Neural cell (in vitro differentiated cells): ENCODE measurements around the gene B3GALT5. TPM values are rescaled to one million over a fixed set of nuclear protein-coding genes. Genes with fewer than 3 reads are reported as not detected.

Experiments
- H2AFZ ChIP-seq: fragments of 200-600, 300-800 bp; sonication (generic), shearing (Covaris generic); 2 replicates; pipeline ENCODE4 v1.6.0; 2014; ENCODE audit warnings: low read depth, mild to moderate bottlenecking, antibody characterized with exemption, low read length, moderate library complexity
- H3F3A ChIP-seq: fragments of 200-600 bp; shearing (Covaris generic); 2 replicates; pipeline ENCODE4 v1.6.1; 2016; ENCODE audit warnings: mild to moderate bottlenecking, moderate library complexity, mixed read lengths, antibody characterized with exemption, low read length; ENCODE audit not compliant: insufficient read depth, poor library complexity, severe bottlenecking
- H3K27ac ChIP-seq: fragments of 200-600, 300-800 bp; sonication (generic), shearing (Covaris generic); 2 replicates; pipeline ENCODE4 v1.5.1; 2014; ENCODE audit warnings: mild to moderate bottlenecking, low read length, moderate library complexity
- H3K27me3 ChIP-seq: fragments of 300-800, 200-600 bp; sonication (generic), shearing (Covaris generic); 2 replicates; pipeline ENCODE4 v1.6.0; 2014; ENCODE audit warnings: mild to moderate bottlenecking, low read depth, low read length, moderate library complexity; ENCODE audit not compliant: insufficient read depth
- H3K36me3 ChIP-seq: fragments of 300-800, 200-600 bp; sonication (generic), shearing (Covaris generic); 2 replicates; pipeline ENCODE4 v1.5.1; 2014; ENCODE audit warnings: mild to moderate bottlenecking, antibody characterized with exemption, low read length, moderate library complexity; ENCODE audit not compliant: insufficient read depth
- H3K4me2 ChIP-seq: fragments of 300-800, 200-600 bp; sonication (generic), shearing (Covaris generic); 2 replicates; pipeline ENCODE4 v1.6.0; 2014; ENCODE audit warnings: mild to moderate bottlenecking, low read length
- H3K4me3 ChIP-seq: fragments of 300-800, 200-600 bp; sonication (generic), shearing (Covaris generic); 2 replicates; pipeline ENCODE4 v1.5.1; 2014; ENCODE audit warnings: mild to moderate bottlenecking, low read length, moderate library complexity
- H3K79me2 ChIP-seq: fragments of 200-600 bp; shearing (Covaris generic); replicated peaks from 2 replicates; pipeline ENCODE4 v1.6.0; 2014; ENCODE audit warnings: mild to moderate bottlenecking, low read length, moderate library complexity; ENCODE audit not compliant: insufficient read depth
- H3K9ac ChIP-seq: fragments of 300-800, 200-600 bp; sonication (generic), shearing (Covaris generic); 2 replicates; pipeline ENCODE4 v1.6.1; 2016; ENCODE audit warnings: mild to moderate bottlenecking, low read length, mixed read lengths
- H3K9me2 ChIP-seq: fragments of 200-600 bp; shearing (Covaris generic); 2 replicates; pipeline ENCODE4 v1.6.1; 2016; ENCODE audit warnings: mild to moderate bottlenecking, low read length, mixed read lengths; ENCODE audit not compliant: insufficient read depth
- H3K9me3 ChIP-seq: fragments of 200-600, 300-800 bp; sonication (generic), shearing (Covaris generic); 2 replicates; pipeline ENCODE4 v1.6.1; 2016; ENCODE audit warnings: mild to moderate bottlenecking, mixed run types, low read length, moderate library complexity, mixed read lengths
- H4K20me1 ChIP-seq: fragments of 200-600 bp; shearing (Covaris generic); 2 replicates; pipeline ENCODE4 v1.6.1; 2016; ENCODE audit warnings: mild to moderate bottlenecking, mixed run types; ENCODE audit not compliant: insufficient read depth
- EP300 ChIP-seq: fragments of 450-650 bp; conservative IDR thresholded peaks from 2 replicates; pipeline ENCODE4 v1.6.1; 2014; ENCODE audit warnings: antibody characterized with exemption, mild to moderate bottlenecking, moderate library complexity; ENCODE audit not compliant: poor library complexity, severe bottlenecking
- EZH2 ChIP-seq: fragments of 200-600, 300-800 bp; shearing (Covaris generic), sonication (generic); IDR thresholded peaks from 2 replicates; pipeline ENCODE4 v1.6.1; 2014; ENCODE audit warnings: antibody characterized with exemption, low read length, borderline replicate concordance, mild to moderate bottlenecking; ENCODE audit not compliant: insufficient read depth, poor library complexity, severe bottlenecking
- MXI1 ChIP-seq: fragments of 450-650 bp; conservative IDR thresholded peaks from 2 replicates; pipeline ENCODE4 v1.6.1; 2014; ENCODE audit warnings: antibody characterized with exemption, mild to moderate bottlenecking; ENCODE audit not compliant: poor library complexity, severe bottlenecking
- POLR2AphosphoS5 ChIP-seq: IDR thresholded peaks from 2 replicates; pipeline ENCODE4 v1.6.1; 2012
- RAD21 ChIP-seq: fragments of 450-650 bp; conservative IDR thresholded peaks from 2 replicates; pipeline ENCODE4 v1.6.1; 2014; ENCODE audit warnings: antibody characterized with exemption, mild to moderate bottlenecking, moderate library complexity
- SMC3 ChIP-seq: fragments of 450-650 bp; conservative IDR thresholded peaks from 2 replicates; pipeline ENCODE4 v1.6.1; 2014; ENCODE audit warnings: antibody characterized with exemption, mild to moderate bottlenecking, moderate library complexity; ENCODE audit not compliant: poor library complexity
- TAF1 ChIP-seq: IDR thresholded peaks from 2 replicates; pipeline ENCODE4 v1.6.1; 2012; ENCODE audit warnings: low read depth
- polyA plus RNA-seq: library from polyadenylated mRNA; depleted of rRNA; stranded (reverse); fragments of >200 nt; gene quantifications from 2 replicates; pipeline ENCODE4 v1.2.3, GENCODE V29; 2014
- TF ChIP-seq, protein P1 (sequence below): fragments of 450-650 bp; IDR thresholded peaks from 2 replicates; pipeline ENCODE4 v1.5.1; 2014; ENCODE audit warnings: antibody characterized with exemption, mild to moderate bottlenecking, moderate library complexity; ENCODE audit not compliant: poor library complexity, severe bottlenecking
- TF ChIP-seq, protein P2 (sequence below): IDR thresholded peaks from 2 replicates; pipeline ENCODE4 v1.6.1; 2012; ENCODE audit warnings: borderline replicate concordance

Gene B3GALT5
- polyA plus RNA-seq, 1 donor from 2014 or later: 0.50 TPM

DNA sequence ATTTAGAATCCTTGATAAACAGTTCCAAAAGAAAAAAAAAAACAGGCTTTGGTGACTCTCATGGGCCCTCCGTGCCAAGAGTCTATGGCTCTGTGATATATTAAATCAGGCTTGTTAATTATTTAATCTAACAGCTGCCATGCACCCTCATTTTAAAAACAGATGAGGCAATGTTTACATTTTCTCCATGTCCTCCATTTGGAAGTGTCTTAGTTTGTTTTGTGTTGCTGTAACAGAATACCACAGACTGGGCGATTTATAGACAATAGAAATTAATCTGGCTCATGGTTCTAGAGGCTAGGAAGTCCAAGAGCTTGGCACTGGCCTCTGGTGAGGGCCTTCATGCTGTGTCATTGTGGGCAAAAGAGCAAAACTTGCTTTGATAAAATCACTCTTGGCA is 58.0 kb downstream of the B3GALT5 start:
- H3K9ac ChIP-seq: no peak overlapping the region
- TF ChIP-seq EP300 (no peak), EZH2 (no peak), MXI1 (no peak), TAF1 (no peak), SMC3 (no peak), POLR2AphosphoS5 (no peak), RAD21 (no peak)
- TF ChIP-seq, protein P1, sequence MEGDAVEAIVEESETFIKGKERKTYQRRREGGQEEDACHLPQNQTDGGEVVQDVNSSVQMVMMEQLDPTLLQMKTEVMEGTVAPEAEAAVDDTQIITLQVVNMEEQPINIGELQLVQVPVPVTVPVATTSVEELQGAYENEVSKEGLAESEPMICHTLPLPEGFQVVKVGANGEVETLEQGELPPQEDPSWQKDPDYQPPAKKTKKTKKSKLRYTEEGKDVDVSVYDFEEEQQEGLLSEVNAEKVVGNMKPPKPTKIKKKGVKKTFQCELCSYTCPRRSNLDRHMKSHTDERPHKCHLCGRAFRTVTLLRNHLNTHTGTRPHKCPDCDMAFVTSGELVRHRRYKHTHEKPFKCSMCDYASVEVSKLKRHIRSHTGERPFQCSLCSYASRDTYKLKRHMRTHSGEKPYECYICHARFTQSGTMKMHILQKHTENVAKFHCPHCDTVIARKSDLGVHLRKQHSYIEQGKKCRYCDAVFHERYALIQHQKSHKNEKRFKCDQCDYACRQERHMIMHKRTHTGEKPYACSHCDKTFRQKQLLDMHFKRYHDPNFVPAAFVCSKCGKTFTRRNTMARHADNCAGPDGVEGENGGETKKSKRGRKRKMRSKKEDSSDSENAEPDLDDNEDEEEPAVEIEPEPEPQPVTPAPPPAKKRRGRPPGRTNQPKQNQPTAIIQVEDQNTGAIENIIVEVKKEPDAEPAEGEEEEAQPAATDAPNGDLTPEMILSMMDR: no peak
- TF ChIP-seq, protein P2, sequence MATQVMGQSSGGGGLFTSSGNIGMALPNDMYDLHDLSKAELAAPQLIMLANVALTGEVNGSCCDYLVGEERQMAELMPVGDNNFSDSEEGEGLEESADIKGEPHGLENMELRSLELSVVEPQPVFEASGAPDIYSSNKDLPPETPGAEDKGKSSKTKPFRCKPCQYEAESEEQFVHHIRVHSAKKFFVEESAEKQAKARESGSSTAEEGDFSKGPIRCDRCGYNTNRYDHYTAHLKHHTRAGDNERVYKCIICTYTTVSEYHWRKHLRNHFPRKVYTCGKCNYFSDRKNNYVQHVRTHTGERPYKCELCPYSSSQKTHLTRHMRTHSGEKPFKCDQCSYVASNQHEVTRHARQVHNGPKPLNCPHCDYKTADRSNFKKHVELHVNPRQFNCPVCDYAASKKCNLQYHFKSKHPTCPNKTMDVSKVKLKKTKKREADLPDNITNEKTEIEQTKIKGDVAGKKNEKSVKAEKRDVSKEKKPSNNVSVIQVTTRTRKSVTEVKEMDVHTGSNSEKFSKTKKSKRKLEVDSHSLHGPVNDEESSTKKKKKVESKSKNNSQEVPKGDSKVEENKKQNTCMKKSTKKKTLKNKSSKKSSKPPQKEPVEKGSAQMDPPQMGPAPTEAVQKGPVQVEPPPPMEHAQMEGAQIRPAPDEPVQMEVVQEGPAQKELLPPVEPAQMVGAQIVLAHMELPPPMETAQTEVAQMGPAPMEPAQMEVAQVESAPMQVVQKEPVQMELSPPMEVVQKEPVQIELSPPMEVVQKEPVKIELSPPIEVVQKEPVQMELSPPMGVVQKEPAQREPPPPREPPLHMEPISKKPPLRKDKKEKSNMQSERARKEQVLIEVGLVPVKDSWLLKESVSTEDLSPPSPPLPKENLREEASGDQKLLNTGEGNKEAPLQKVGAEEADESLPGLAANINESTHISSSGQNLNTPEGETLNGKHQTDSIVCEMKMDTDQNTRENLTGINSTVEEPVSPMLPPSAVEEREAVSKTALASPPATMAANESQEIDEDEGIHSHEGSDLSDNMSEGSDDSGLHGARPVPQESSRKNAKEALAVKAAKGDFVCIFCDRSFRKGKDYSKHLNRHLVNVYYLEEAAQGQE: no peak
- H3K4me3 ChIP-seq: no peak overlapping the region
- no peak overlapping the region for H3K27ac ChIP-seq
- H3F3A ChIP-seq: no peaks in the 10 kb centered on the region
- H3K36me3 ChIP-seq: no peaks in the 10 kb centered on the region
- no peak overlapping the region for H3K4me2 ChIP-seq
- H2AFZ ChIP-seq: no peak overlapping the region
- H4K20me1 ChIP-seq: no peaks in the 10 kb centered on the region
- H3K9me3 ChIP-seq: no peaks in the 10 kb centered on the region
- no peaks in the 10 kb centered on the region for H3K79me2 ChIP-seq
- H3K9me2 ChIP-seq: no peaks in the 10 kb centered on the region
- no peaks in the 10 kb centered on the region for H3K27me3 ChIP-seq

DNA sequence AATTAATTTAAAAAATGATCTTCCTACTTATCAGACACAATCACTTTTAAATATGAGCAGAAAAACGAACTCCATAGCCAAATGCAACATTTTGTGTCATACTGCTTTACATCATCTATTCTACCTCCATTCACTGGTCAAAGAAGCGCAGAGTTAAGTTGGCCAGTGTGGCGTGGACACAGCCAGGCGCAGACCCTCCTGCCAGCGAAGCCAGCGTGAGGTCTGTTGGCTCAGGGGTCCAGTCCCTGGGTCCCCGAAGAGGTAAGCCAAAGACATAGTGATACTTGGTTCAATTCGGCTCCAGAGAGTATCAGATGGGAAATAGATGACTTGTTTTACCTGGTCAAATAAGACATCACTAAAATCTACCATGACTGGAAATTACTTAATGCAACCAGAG is 59.2 kb downstream of the B3GALT5 start:
- no peaks in the 10 kb centered on the region for H4K20me1 ChIP-seq
- no peak overlapping the region for H3K4me3 ChIP-seq
- no peaks in the 10 kb centered on the region for H3K9me3 ChIP-seq
- no peaks in the 10 kb centered on the region for H3K36me3 ChIP-seq
- no peaks in the 10 kb centered on the region for H3F3A ChIP-seq
- H3K27me3 ChIP-seq: no peaks in the 10 kb centered on the region
- H3K9ac ChIP-seq: no peak overlapping the region
- H3K27ac ChIP-seq: no peak overlapping the region
- TF ChIP-seq, protein P1: no peak
- TF ChIP-seq, protein P2: no peak
- TF ChIP-seq EP300: no peak
- TF ChIP-seq EZH2: no peak
- no peak for TF ChIP-seq SMC3
- TF ChIP-seq RAD21: no peak
- no peak for TF ChIP-seq TAF1
- no peak for TF ChIP-seq MXI1
- no peak for TF ChIP-seq POLR2AphosphoS5
- H3K79me2 ChIP-seq: no peaks in the 10 kb centered on the region
- no peaks in the 10 kb centered on the region for H3K9me2 ChIP-seq
- H2AFZ ChIP-seq: no peak overlapping the region
- no peak overlapping the region for H3K4me2 ChIP-seq
